NOMO-1 treated with dmso at 0.1 percent for 144 hours (cell line): ENCODE measurements around the gene VPS13C.

Experiments
- DNase-seq: peaks from one replicate; lab custom pipeline; 2025; ENCODE audit not compliant: unreplicated experiment; lab: John Stamatoyannopoulos, UW

The VPS13C gene, protein sequence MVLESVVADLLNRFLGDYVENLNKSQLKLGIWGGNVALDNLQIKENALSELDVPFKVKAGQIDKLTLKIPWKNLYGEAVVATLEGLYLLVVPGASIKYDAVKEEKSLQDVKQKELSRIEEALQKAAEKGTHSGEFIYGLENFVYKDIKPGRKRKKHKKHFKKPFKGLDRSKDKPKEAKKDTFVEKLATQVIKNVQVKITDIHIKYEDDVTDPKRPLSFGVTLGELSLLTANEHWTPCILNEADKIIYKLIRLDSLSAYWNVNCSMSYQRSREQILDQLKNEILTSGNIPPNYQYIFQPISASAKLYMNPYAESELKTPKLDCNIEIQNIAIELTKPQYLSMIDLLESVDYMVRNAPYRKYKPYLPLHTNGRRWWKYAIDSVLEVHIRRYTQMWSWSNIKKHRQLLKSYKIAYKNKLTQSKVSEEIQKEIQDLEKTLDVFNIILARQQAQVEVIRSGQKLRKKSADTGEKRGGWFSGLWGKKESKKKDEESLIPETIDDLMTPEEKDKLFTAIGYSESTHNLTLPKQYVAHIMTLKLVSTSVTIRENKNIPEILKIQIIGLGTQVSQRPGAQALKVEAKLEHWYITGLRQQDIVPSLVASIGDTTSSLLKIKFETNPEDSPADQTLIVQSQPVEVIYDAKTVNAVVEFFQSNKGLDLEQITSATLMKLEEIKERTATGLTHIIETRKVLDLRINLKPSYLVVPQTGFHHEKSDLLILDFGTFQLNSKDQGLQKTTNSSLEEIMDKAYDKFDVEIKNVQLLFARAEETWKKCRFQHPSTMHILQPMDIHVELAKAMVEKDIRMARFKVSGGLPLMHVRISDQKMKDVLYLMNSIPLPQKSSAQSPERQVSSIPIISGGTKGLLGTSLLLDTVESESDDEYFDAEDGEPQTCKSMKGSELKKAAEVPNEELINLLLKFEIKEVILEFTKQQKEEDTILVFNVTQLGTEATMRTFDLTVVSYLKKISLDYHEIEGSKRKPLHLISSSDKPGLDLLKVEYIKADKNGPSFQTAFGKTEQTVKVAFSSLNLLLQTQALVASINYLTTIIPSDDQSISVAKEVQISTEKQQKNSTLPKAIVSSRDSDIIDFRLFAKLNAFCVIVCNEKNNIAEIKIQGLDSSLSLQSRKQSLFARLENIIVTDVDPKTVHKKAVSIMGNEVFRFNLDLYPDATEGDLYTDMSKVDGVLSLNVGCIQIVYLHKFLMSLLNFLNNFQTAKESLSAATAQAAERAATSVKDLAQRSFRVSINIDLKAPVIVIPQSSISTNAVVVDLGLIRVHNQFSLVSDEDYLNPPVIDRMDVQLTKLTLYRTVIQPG (N-terminal part only)

GRCh38 chr15:62060113-62060895 is at the start of gene VPS13C:
VPS13C (minus strand) TSS chr15:62060447; CDS start chr15:62060374, 73 bp downstream.
- DNase-seq, result peak; percentile 93

- no peak for DNase-seq
These were observed 49.2 kb upstream of the VPS13C start for GRCh38 chr15:62109437-62109836.

DNA sequence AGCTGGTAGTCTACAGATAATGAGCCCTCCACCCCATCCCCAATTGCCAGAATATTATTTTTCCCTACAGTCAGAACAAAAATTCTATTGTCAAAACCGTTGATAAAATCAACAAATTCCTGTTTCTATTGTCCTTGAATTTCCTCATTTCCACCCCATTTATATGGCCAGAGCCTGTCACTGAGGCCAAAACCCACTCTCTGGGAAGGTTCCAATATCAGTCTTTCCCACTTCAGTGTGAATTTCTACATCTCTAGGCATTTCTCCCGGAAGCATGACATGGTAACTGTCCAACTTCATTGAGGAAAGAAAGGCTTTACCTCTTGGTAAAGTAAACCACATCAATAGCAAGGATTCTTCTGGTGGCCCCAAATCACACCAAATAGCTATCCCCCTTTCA is 48.2 kb upstream of the VPS13C start:
- DNase-seq, result no peak

- no peak for DNase-seq
These were observed 47.4 kb upstream of the VPS13C start for GRCh38 chr15:62107571-62108121.

DNA sequence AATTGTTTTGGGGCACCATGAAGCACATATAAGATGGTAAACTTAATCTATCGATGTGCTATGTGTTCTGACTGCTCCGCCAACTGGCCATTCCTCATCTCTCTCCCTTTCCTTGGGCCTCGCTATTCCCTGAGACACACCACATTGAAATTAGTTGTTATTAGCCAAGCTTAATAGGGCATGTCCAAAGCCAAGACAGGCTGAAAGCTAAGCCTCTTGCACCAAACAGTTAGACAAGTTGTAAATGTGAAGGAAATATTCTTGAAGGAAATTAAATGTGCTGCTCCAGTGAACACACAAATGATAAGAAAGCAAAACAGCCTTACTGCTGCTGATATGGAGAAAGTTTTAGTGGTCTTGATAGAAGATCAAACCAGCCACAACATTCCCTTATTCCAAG is 45.8 kb upstream of the VPS13C start:
- DNase-seq, result no peak

DNA sequence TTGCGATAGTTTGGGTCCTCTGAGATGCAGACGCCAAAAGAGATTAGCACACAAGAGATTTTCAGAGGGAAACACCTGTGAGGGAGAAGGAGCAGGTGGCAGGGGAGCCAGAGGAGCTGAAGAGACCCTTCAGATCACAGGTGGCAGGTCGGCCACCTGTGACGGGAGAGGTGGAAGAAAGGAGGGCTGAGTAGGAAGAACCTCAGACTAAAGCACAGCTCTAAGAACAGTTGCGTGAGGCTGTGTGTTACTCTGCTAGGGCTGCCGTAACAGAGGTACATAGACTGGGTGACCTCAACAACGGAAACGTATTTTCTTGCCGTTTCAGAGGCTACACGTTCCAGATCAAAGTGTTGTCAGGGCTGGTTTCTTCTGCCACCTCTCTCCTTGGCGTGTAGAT is 45.0 kb upstream of the VPS13C start:
- DNase-seq, result no peak

GRCh38 chr15:62104846-62105245 is 44.6 kb upstream of the VPS13C start:
- no peak for DNase-seq

DNA sequence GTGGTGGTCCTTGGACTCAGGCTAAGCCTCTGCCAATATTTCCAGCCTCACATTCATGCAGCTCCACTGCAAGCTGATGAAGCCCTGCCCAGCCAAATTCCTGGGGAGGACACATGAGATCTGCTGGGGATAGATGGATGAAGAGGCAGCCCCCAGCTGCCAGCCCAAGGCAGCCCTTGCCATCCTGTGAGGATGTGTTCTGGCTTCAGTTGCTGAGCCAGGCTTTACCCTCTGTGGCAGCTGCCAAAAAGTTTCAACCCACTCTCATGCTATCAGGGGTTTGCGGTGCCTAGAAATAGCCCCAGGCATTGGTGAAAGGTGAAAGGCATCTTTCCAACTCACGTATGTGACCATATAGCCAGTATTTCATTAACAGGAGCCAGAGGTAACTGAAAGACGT is 44.2 kb upstream of the VPS13C start:
- DNase-seq, result no peak

DNA sequence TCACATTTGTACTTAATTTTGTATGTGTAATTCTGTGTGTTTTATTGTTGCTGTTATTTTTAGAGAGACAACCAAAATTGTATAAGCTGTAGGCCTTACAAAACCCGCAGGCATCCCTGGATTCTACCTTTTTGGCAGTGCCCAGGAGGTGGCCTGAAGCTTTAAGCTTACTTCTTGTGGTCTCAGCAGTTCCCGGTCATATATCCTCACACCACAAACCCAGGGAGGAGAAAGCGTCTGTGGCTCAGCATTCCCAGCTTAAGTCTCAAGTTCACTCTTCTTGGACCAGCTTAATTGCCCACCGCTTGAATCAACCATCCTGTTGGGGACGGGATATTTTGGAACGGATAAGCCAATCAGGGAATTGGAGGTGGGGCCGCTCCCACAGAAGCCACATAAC is 43.2 kb upstream of the VPS13C start:
- DNase-seq, result no peak

DNA sequence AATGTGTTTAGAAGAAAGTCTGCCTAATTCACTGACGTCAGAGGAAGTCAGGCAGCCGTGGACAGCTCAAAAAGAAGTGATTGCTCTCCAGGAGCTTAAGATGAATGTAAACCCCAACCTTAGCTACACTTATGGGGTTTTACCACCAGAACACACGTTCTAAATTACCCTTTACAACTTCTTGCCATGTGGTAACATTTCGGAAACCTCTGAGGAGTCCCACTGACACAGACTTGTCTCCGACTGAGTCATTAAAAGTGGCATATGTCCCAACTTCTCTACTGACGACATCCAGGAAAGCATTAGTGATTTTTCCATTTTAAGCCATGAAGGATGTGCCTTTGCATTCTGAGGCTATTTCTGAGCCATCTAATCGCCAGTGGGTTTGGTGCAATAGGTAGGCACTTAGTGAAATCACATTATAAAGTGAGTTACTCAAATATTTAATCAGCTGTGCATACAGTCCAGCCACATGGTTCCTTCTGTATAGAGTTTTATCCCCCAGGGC is 38.9 kb upstream of the VPS13C start:
- peak; percentile 45 for DNase-seq

GRCh38 chr15:62094388-62094787 is 34.1 kb upstream of the VPS13C start:
- DNase-seq, result no peak

- no peak for DNase-seq
These were observed 33.6 kb upstream of the VPS13C start for GRCh38 chr15:62093809-62094208.

DNA sequence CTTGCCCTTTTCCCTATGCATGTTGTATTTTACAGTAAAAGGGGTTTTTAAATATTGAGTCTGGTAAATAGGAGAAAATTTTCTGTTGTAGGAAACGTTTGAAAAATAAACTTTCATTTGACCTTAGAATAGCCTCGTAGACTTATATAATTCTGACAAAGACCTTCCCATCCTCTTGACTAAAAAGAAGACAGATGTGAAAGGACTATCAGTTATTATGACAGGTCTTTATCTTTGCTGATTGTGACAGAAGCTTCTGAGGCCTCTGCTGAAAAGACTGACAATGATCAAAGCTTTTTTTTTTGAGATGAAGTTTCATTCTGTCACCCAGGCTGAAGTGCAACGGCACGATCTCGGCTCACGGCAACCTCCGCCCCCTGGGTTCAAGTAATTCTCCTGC is 30.7 kb upstream of the VPS13C start:
- DNase-seq, result no peak

DNA sequence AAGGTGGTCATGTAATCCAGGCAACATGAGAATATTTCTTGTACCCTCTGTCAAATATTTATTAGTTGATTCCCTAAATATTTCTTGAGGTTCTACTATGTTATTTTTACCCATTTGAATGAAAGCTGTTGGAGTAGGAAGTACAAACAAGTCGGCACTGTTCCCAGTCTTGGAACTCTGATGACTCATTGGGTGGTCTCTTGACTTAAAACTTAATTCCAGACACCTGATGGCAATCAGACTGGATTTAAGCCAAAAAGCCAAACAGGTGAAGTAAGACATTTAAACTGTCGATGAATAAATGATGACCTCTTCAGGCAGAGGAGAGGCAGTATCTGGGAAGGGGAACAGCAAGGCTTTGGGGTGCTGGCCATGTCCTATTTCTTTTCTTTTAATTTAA is 29.4 kb upstream of the VPS13C start:
- DNase-seq, result no peak

DNA sequence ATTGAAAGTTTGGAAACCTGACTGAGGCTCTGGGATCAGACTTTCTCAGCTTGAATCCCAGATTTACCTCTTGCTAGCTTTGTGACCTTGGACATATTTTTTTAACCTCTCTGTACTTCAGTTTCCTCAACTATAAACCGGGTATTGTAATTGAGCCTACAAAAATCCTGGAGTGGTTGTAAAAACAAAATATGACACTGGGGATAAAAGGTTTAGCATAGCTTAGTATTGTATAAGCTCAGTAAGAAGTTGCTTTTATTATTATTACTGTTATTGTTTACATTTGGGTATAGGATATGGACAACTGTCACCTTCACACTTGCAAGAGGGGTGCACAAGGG is 28.1 kb upstream of the VPS13C start:
- DNase-seq, result no peak

DNA sequence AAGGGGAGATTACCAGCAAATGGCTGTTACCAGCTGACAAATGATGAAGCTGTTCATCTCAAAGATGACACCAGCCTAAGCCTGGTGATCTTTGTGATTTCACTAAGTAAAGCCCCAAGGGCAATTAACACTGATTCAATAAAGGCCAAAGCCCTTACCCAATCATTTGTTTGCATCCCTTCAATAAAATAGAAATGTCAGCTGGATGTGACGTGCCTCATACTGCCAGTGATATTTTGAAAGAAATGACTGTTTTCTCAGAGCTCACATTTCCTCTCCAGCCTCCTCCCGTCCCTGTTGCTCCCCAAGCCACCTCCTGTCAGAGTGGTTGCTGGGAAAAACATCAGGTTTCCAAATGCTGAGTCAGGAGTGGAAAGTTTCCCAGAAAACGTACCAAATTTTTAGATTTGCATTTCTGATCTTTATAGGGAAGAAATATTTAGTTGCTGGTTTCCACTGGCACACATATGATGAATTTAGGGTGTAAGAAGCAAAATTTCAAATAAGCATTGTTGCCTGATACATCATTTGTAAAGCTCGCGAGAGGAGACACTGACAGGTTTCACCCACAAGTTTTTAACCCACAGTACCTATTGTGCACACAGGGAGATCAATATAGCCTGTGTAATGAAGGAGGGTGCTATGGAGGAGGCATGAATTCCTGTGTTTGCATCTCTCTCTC is 27.6 kb upstream of the VPS13C start:
- no peak for DNase-seq

DNA sequence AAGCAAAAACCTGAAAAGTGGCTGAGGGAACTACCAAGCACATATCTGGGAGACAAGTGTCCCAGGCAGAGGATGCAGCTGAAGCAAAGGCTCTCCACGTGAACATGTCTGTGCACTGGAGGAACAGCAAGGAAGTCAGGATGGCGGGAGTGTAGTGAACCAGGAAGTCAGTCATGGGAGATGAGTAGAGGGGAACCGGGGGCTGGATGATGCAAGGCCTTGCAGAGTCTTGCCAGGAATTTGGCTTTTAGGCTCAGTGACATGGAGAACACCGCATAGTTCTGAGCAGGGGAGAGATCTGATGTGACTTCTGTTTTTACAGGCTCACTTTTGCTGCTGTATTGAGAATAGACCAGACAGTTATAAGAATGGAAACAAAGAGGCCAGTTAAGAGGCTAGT is 25.5 kb upstream of the VPS13C start:
- no peak for DNase-seq

GRCh38 chr15:62083194-62084154 is 23.2 kb upstream of the VPS13C start:
- no peak for DNase-seq
